ENCODE results near the gene KLRF2.

DNA sequence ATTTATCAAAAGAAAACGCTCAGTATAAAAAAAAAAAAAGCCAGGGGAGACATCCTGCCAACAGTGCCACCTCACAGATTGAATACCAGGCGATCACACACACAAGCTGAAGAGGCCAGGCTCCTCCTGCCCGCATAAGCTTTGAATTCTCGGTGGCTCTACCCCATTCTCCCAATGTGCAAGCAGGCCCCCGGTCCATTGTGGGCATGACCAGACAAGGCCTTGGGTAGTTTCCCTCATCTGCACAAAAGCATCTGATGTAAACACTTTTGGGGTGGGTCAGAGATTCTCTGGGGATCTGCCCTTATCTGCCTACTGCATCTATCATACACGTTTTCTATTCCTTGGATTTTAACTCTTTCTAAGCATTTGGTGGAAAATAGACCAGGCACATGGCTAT, 16.2 kb downstream of the KLRF2 start:
- TF ChIP-seq, protein P1, sequence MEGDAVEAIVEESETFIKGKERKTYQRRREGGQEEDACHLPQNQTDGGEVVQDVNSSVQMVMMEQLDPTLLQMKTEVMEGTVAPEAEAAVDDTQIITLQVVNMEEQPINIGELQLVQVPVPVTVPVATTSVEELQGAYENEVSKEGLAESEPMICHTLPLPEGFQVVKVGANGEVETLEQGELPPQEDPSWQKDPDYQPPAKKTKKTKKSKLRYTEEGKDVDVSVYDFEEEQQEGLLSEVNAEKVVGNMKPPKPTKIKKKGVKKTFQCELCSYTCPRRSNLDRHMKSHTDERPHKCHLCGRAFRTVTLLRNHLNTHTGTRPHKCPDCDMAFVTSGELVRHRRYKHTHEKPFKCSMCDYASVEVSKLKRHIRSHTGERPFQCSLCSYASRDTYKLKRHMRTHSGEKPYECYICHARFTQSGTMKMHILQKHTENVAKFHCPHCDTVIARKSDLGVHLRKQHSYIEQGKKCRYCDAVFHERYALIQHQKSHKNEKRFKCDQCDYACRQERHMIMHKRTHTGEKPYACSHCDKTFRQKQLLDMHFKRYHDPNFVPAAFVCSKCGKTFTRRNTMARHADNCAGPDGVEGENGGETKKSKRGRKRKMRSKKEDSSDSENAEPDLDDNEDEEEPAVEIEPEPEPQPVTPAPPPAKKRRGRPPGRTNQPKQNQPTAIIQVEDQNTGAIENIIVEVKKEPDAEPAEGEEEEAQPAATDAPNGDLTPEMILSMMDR (IDR thresholded peaks at IDR 0.05), result no peak
- TF ChIP-seq POLR2A (IDR thresholded peaks at IDR 0.05), result no peak
- TF ChIP-seq EP300 (IDR thresholded peaks at IDR 0.05; ENCODE audit: low read depth), result no peak
- no peak for TF ChIP-seq POLR2AphosphoS5 (IDR thresholded peaks at IDR 0.05)

All from transverse colon (tissue), 4 donors.